Smooth muscle cell (in vitro differentiated cells): ENCODE data around the gene RAMP1. TPM values are rescaled to one million over a fixed set of nuclear protein-coding genes. Genes with fewer than 3 reads are reported as not detected.

ENCODE experiments used
- DNase-seq: peaks from one replicate; lab custom pipeline; 2025; ENCODE audit not compliant: unreplicated experiment; lab: John Stamatoyannopoulos, UW
- H2AFZ ChIP-seq: fragments of 200-600 bp; sonication (generic); 2 replicates; pipeline ENCODE4 v1.6.0; 2016; ENCODE audit warnings: antibody characterized with exemption, low read depth, mild to moderate bottlenecking
- H3F3A ChIP-seq: fragments of 200-600 bp; sonication (generic); 2 replicates; pipeline ENCODE4 v1.6.0; 2017; ENCODE audit warnings: antibody characterized with exemption, low read depth
- H3K27ac ChIP-seq: fragments of 200-600 bp; sonication (generic); 2 replicates; pipeline ENCODE4 v1.5.1; 2016; ENCODE audit warnings: low read depth, mild to moderate bottlenecking
- H3K27me3 ChIP-seq: fragments of 200-600 bp; sonication (generic); 2 replicates; pipeline ENCODE4 v1.6.1; 2016; ENCODE audit warnings: low read depth, mild to moderate bottlenecking
- H3K36me3 ChIP-seq: fragments of 200-600 bp; sonication (generic); 2 replicates; pipeline ENCODE4 v1.5.1; 2016; ENCODE audit warnings: low read depth
- H3K4me1 ChIP-seq: fragments of 200-600 bp; sonication (generic); 2 replicates; pipeline ENCODE4 v1.5.1; 2016; ENCODE audit warnings: low read depth
- H3K4me2 ChIP-seq: fragments of 200-600 bp; sonication (generic); 2 replicates; pipeline ENCODE4 v1.6.0; 2016; ENCODE audit warnings: mild to moderate bottlenecking
- H3K4me3 ChIP-seq: fragments of 200-600 bp; sonication (generic); 2 replicates; pipeline ENCODE4 v1.5.1; 2016; ENCODE audit warnings: mild to moderate bottlenecking
- H3K79me2 ChIP-seq: fragments of 200-600 bp; sonication (generic); 2 replicates; pipeline ENCODE4 v1.6.0; 2016; ENCODE audit warnings: low read depth, mild to moderate bottlenecking
- H3K9ac ChIP-seq: fragments of 200-600 bp; sonication (generic); 2 replicates; pipeline ENCODE4 v1.6.0; 2016; ENCODE audit warnings: low read depth
- H3K9me3 ChIP-seq: fragments of 200-600 bp; sonication (generic); replicated peaks from 2 replicates; pipeline ENCODE4 v1.5.1; 2016; ENCODE audit warnings: low read depth
- H4K20me1 ChIP-seq: fragments of 200-600 bp; sonication (generic); 2 replicates; pipeline ENCODE4 v1.6.0; 2016; ENCODE audit warnings: low read depth
- WGBS: methylation state at CpG from one replicate; pipeline ENCODE4 v1.1.7; 2016; ENCODE audit warnings: low lambda C conversion rate; 5-methylcytosine and 5-hydroxymethylcytosine counted together
- polyA plus RNA-seq: library from polyadenylated mRNA; unstranded; fragments of >200 nt; fragmentation: Nextera tagmentation; extraction: Ambion mirVana; gene quantifications from 2 replicates; pipeline ENCODE4 v1.2.1, GENCODE V29; 2016
- total RNA-seq: library from RNA; depleted of rRNA; stranded (reverse); fragments of >200 nt; gene quantifications from 2 replicates; pipeline ENCODE4 v1.2.3, GENCODE V29; 2014
- TF ChIP-seq, protein P1 (sequence below): fragments of 200-600 bp; sonication (generic); IDR thresholded peaks from 2 replicates; pipeline ENCODE4 v1.5.1; 2017; ENCODE audit warnings: borderline replicate concordance, mild to moderate bottlenecking, antibody characterized with exemption; ENCODE audit not compliant: insufficient read depth, poor library complexity, severe bottlenecking

The RAMP1 gene
- total and polyA plus RNA-seq, 2 experiments from 2014 or later = 24.0 to 70.8 TPM

DNA sequence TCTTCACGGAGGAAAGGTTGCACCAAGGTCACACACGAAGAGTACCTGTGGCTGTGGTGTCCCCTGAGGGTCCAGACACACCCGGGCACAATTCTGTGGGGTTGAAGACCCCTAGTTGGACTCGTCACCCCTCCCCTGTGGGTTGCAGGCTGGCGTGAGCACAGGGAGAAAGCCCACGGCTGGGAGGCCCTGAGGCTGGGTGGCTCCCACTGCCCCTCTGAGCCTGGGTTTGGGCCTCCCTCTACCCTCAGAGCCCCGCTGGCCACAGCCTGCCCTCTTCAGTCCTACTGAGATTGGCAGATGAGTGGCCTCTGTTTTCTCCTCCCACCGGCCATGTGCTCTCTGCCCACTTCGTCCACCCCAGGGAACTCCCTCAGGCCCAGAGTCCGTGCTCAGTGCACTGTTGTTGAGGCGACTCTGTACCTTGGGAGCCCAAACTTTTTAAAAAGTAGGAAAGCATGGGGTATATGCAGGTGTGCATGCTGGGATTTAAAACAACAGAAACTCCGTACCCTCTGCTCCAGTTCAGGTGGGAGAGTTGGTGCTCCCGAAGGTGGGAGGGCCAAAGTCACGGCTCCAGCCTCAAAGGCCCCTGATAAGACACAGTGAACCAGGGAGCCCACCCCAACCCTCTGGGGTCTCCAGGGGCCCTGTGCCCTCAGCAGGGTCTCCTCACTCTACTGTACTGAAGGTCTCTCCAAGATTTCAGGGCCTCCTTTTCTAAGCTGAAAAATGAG lies 19.1 kb downstream of the RAMP1 start:
- no peaks in the 10 kb centered on the region for H3K36me3 ChIP-seq
- H3K27me3 ChIP-seq = no peaks in the 10 kb centered on the region
- H3K4me3 ChIP-seq = no peak overlapping the region
- no peaks in the 10 kb centered on the region for H4K20me1 ChIP-seq
- H3K79me2 ChIP-seq = no peaks in the 10 kb centered on the region
- H3K4me1 ChIP-seq = peaks cover 4% of the 10 kb centered on the region
- WGBS = 86% methylated on average over 14 of the region's 14 CpGs
- no peak overlapping the region for H3K9ac ChIP-seq
- H3K4me2 ChIP-seq = no peak overlapping the region
- no peak overlapping the region for H3K27ac ChIP-seq
- no peaks in the 10 kb centered on the region for H3F3A ChIP-seq
- H2AFZ ChIP-seq = no peak overlapping the region
- TF ChIP-seq, protein P1, sequence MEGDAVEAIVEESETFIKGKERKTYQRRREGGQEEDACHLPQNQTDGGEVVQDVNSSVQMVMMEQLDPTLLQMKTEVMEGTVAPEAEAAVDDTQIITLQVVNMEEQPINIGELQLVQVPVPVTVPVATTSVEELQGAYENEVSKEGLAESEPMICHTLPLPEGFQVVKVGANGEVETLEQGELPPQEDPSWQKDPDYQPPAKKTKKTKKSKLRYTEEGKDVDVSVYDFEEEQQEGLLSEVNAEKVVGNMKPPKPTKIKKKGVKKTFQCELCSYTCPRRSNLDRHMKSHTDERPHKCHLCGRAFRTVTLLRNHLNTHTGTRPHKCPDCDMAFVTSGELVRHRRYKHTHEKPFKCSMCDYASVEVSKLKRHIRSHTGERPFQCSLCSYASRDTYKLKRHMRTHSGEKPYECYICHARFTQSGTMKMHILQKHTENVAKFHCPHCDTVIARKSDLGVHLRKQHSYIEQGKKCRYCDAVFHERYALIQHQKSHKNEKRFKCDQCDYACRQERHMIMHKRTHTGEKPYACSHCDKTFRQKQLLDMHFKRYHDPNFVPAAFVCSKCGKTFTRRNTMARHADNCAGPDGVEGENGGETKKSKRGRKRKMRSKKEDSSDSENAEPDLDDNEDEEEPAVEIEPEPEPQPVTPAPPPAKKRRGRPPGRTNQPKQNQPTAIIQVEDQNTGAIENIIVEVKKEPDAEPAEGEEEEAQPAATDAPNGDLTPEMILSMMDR = no peak
- DNase-seq = no peak
- no peaks in the 10 kb centered on the region for H3K9me3 ChIP-seq

DNA sequence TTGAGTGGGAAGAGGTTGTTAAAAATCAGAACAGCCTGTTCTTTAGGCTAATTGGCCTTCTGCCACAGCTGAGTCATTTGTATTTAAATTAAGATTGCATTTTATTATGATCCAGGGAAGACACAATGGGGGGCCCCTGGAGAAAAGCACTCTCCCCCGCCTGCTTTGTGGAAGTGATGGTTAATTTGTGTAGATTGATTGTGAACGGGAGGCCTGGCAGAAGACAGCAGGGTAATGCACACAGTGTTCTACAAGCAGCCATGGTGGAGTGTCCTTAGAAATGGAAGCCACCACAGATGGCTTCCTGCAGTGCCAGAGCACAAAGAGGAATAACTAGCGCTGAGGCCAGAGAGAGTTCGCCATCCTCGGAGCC lies 19.6 kb downstream of the RAMP1 start:
- no peaks in the 10 kb centered on the region for H3K36me3 ChIP-seq
- WGBS = 94% methylated on average over 5 of the region's 5 CpGs
- H3K27ac ChIP-seq = no peak overlapping the region
- no peaks in the 10 kb centered on the region for H3K79me2 ChIP-seq
- H3F3A ChIP-seq = no peaks in the 10 kb centered on the region
- no peaks in the 10 kb centered on the region for H3K27me3 ChIP-seq
- H3K4me1 ChIP-seq = no peaks in the 10 kb centered on the region
- DNase-seq = no peak
- TF ChIP-seq, protein P1 = no peak
- H3K9ac ChIP-seq = no peak overlapping the region
- H3K4me2 ChIP-seq = no peak overlapping the region
- H3K9me3 ChIP-seq = no peaks in the 10 kb centered on the region
- H2AFZ ChIP-seq = no peak overlapping the region
- H4K20me1 ChIP-seq = no peaks in the 10 kb centered on the region
- H3K4me3 ChIP-seq = no peak overlapping the region

DNA sequence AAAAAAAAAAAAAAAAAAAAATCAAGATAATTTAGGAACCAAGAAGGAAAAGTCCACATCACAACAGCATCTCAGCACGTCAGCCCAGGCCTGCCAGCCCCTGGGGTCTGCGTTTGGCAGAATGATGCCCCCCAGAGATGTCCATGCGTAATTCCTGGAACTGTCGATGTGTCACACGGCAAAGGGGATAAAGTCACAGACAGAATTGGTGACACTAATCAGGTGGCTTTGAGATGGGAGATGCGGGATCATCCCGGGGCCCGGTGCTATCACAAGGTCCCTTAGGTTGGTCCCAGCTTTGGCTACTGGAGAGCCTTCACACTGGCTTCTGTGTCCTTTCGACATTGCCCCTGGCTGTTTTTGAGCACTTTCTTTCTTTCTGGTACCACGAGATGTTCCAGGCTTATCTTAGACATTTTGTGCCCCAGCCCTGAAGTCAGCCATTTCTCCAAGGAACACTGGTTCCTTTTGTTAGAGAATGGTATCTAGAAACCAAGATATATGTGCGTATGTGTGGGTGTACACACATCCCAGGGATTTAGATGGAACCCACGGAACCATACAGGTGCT lies 20.7 kb downstream of the RAMP1 start:
- Histone ChIP-seq H3F3A (no peaks in the 10 kb centered on the region), H3K9me3 (no peaks in the 10 kb centered on the region), H3K4me3 (no peak overlapping the region), H4K20me1 (no peaks in the 10 kb centered on the region), H3K36me3 (no peaks in the 10 kb centered on the region), H3K9ac (no peak overlapping the region), H3K79me2 (no peaks in the 10 kb centered on the region), H2AFZ (no peak overlapping the region), H3K4me2 (no peak overlapping the region), H3K27me3 (no peaks in the 10 kb centered on the region), H3K27ac (no peak overlapping the region), H3K4me1 (no peaks in the 10 kb centered on the region)
- no peak for DNase-seq
- 91% methylated on average over 12 of the region's 12 CpGs for WGBS
- TF ChIP-seq, protein P1 = no peak
